Panc1 (cell line): ENCODE data around the gene C13orf46. TPM values are rescaled to one million over a fixed set of nuclear protein-coding genes. Genes with fewer than 3 reads are reported as not detected.

ENCODE experiments used
- ATAC-seq: fragments of 200-7000 bp; cut with Tn5 transposase; 2 replicates; pipeline ENCODE4 v1.9.1; 2020; ENCODE audit warnings: mild to moderate bottlenecking, moderate library complexity
- BruUV-seq: library from RNA; stranded (reverse); fragments of 400-500 nt; replicated peaks from 2 replicates; lab custom pipeline; 2021; lab: Mats Ljungman, UMichigan
- CTCF ChIA-PET: fragments of 300-600 bp; sonication (Branson Sonifier 250); formaldehyde crosslinking; loops from one replicate; lab custom pipeline; 2022; ENCODE audit warnings: antibody characterized with exemption; lab: Charles Lee
- POLR2A ChIA-PET: fragments of 300-600 bp; sonication (Branson Sonifier 250); formaldehyde crosslinking; loops from one replicate; lab custom pipeline; 2022; ENCODE audit warnings: antibody characterized with exemption; lab: Charles Lee
- DNase-seq: peaks from one replicate; pipeline ENCODE4 v3.0.0-alpha.2; 2010; ENCODE audit warnings: low read depth, low spot score
- H3K27ac ChIP-seq: 2 replicates; pipeline ENCODE4 v1.5.1; 2011; ENCODE audit warnings: mild to moderate bottlenecking, low read length, inconsistent platforms
- H3K27me3 ChIP-seq: fragments of 200-500 bp; sonication (Bioruptor generic); 2 replicates; pipeline ENCODE4 v1.6.0; 2014; ENCODE audit warnings: low read length, inconsistent platforms; ENCODE audit not compliant: control insufficient read depth, insufficient read depth
- H3K36me3 ChIP-seq: fragments of 200-500 bp; sonication (Bioruptor generic); 2 replicates; pipeline ENCODE4 v1.5.1; 2014; ENCODE audit warnings: inconsistent platforms, mild to moderate bottlenecking, low read length, moderate library complexity; ENCODE audit not compliant: control insufficient read depth, insufficient read depth
- H3K4me1 ChIP-seq: 2 replicates; pipeline ENCODE4 v1.5.1; 2011; ENCODE audit warnings: inconsistent platforms, mild to moderate bottlenecking, low read length, moderate library complexity; ENCODE audit not compliant: control insufficient read depth, insufficient read depth
- H3K4me3 ChIP-seq, 2 experiments: 2 replicates each; pipeline ENCODE4 v1.5.1; 2011 to 2012; ENCODE audit warnings: low read depth in 2 of 2, low read length in 2 of 2, mild to moderate bottlenecking in 2 of 2, inconsistent platforms in 1 of 2, moderate library complexity in 1 of 2
- H3K9me3 ChIP-seq: fragments of 200-500 bp; sonication (Bioruptor generic); 2 replicates; pipeline ENCODE4 v1.5.1; 2014; ENCODE audit warnings: low read depth, mild to moderate bottlenecking, inconsistent platforms, low read length, moderate library complexity; ENCODE audit not compliant: control insufficient read depth, insufficient read depth
- POLR2AphosphoS5 ChIP-seq: IDR thresholded peaks from 2 replicates; pipeline ENCODE4 v1.6.1; 2012; ENCODE audit warnings: mild to moderate bottlenecking, low read depth, low read length, moderate library complexity
- SIN3A ChIP-seq: IDR thresholded peaks from 2 replicates; pipeline ENCODE4 v1.6.1; 2012; ENCODE audit warnings: low read depth, mild to moderate bottlenecking, low read length, moderate library complexity, borderline replicate concordance; ENCODE audit not compliant: insufficient read depth
- TCF7L2 ChIP-seq: IDR thresholded peaks from 2 replicates; pipeline ENCODE4 v1.6.1; 2011; ENCODE audit warnings: mild to moderate bottlenecking, low read depth, low read length, inconsistent platforms
- in situ Hi-C: cut with HindIII; loops from 2 replicates; pipeline ENCODE4 v1.10.0; 2016; ENCODE audit warnings: low sequenced_read_pairs, low pct_unique_long_range_greater_than_20kb
- intact Hi-C: fragments of 100-400 bp; cut with micrococcal nuclease; formaldehyde crosslinking; loops from one replicate; pipeline ENCODE4 v1.10.0; 2022; ENCODE audit not compliant: unreplicated experiment
- total RNA-seq: library from RNA; stranded (reverse); gene quantifications from one replicate; pipeline ENCODE4 v1.2.1, GENCODE V29; 2021; ENCODE audit not compliant: unreplicated experiment
- TF ChIP-seq, protein P1 (sequence below): fragments of 450-650 bp; IDR thresholded peaks from 2 replicates; pipeline ENCODE4 v1.5.1; 2017; ENCODE audit warnings: mild to moderate bottlenecking
- TF ChIP-seq, protein P2 (sequence below), 2 experiments: IDR thresholded peaks; 2 replicates each; pipeline ENCODE4 v1.6.1; 2011 to 2012; ENCODE audit warnings: low read depth in 2 of 2, control low read depth in 1 of 2, low read length in 1 of 2, mild to moderate bottlenecking in 1 of 2, moderate library complexity in 1 of 2; ENCODE audit not compliant: insufficient read depth in 1 of 2

The C13orf46 gene
- total RNA-seq, 1 experiment from 2014 or later: 2.6 TPM

DNA sequence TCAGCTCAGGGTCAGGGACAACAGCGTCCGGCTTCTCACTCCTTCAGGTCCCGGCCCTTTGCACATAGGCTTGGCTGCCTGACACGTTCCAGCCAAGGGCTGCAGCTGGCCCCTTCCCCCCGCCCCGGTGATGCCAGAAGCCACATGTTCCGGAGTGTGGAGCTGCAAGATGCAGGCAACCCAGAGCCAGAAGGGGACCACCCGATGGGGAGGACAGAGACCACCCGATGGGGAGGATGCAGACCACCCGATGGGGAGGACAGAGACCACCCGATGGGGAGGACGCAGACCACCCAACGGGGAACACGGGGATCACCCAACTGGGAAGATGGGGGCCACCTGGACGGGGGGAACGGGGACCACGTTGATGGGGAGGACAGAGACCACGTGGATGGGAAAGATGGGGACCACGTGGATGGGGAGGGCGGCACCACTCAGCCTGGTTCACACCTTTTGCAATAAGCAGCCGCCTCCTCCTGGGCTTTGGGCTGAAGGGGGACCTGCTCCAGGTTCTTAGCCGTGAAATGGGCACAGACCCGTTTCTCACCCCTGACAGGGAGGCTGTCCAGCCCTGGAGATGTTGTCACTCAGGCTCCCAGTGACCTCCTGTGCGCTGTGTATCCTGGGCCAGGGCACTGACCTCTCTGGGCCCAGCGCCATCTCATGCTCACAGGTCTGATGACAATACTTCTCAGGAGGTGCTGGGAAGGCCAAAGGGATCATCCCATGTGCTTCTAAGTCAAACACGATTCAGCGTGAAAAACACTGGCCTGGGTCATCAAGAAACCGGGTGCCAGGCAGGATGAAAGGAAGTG, 34.5 kb downstream of the C13orf46 start:
- H3K9me3 ChIP-seq: no peaks in the 10 kb centered on the region
- in situ Hi-C loops (no loop called here), intact Hi-C loops (no loop called here)
- no peak overlapping the region for H3K4me3 ChIP-seq
- peak; percentile 23; the same call in 1 of the 2 replicates for ATAC-seq
- no peak overlapping the region for H3K27ac ChIP-seq
- ChIA-PET CTCF (interaction anchor here (0.7 kb wide), 1 partner anchor 195 kb away, joined by 7 read pairs; no protein-coding TSS in a partner anchor), POLR2A (no interaction called here)
- TF ChIP-seq, protein P1, sequence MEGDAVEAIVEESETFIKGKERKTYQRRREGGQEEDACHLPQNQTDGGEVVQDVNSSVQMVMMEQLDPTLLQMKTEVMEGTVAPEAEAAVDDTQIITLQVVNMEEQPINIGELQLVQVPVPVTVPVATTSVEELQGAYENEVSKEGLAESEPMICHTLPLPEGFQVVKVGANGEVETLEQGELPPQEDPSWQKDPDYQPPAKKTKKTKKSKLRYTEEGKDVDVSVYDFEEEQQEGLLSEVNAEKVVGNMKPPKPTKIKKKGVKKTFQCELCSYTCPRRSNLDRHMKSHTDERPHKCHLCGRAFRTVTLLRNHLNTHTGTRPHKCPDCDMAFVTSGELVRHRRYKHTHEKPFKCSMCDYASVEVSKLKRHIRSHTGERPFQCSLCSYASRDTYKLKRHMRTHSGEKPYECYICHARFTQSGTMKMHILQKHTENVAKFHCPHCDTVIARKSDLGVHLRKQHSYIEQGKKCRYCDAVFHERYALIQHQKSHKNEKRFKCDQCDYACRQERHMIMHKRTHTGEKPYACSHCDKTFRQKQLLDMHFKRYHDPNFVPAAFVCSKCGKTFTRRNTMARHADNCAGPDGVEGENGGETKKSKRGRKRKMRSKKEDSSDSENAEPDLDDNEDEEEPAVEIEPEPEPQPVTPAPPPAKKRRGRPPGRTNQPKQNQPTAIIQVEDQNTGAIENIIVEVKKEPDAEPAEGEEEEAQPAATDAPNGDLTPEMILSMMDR: no peak
- TF ChIP-seq POLR2AphosphoS5: no peak
- TF ChIP-seq SIN3A: no peak
- TF ChIP-seq, protein P2, sequence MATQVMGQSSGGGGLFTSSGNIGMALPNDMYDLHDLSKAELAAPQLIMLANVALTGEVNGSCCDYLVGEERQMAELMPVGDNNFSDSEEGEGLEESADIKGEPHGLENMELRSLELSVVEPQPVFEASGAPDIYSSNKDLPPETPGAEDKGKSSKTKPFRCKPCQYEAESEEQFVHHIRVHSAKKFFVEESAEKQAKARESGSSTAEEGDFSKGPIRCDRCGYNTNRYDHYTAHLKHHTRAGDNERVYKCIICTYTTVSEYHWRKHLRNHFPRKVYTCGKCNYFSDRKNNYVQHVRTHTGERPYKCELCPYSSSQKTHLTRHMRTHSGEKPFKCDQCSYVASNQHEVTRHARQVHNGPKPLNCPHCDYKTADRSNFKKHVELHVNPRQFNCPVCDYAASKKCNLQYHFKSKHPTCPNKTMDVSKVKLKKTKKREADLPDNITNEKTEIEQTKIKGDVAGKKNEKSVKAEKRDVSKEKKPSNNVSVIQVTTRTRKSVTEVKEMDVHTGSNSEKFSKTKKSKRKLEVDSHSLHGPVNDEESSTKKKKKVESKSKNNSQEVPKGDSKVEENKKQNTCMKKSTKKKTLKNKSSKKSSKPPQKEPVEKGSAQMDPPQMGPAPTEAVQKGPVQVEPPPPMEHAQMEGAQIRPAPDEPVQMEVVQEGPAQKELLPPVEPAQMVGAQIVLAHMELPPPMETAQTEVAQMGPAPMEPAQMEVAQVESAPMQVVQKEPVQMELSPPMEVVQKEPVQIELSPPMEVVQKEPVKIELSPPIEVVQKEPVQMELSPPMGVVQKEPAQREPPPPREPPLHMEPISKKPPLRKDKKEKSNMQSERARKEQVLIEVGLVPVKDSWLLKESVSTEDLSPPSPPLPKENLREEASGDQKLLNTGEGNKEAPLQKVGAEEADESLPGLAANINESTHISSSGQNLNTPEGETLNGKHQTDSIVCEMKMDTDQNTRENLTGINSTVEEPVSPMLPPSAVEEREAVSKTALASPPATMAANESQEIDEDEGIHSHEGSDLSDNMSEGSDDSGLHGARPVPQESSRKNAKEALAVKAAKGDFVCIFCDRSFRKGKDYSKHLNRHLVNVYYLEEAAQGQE (IDR thresholded peaks at IDR 0.05; ENCODE audit: insufficient read depth in 1 of 2, low read depth in 2 of 2, low read length in 1 of 2): no peak
- no peak for TF ChIP-seq TCF7L2
- no peaks in the 10 kb centered on the region for H3K36me3 ChIP-seq
- BruUV-seq: no TSS peak
- H3K27me3 ChIP-seq: no peaks in the 10 kb centered on the region
- no peaks in the 10 kb centered on the region for H3K4me1 ChIP-seq
- DNase-seq: no peak

DNA sequence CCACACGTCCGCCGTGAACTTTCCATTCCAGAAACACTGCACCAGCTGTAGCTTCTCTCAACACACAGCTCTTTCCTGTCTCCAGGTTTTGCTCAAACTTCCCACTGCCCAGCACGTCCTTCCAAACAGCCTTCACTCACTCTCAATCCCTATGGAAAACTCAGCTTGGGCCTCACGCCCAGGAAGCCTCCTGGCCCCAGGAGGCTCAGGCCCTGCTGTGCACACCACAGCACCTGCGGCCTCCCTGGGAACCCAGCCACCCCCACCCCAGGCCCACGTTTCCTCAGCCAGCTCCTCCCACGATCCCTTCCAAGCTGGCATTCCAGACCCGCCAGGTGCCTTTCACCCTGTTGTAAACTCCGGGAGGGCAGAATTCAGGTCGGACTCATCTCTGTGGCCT, 35.2 kb downstream of the C13orf46 start:
- ChIA-PET CTCF (interaction anchor here (0.7 kb wide), 1 partner anchor 196 kb away, joined by 7 read pairs; no protein-coding TSS in a partner anchor), POLR2A (no interaction called here)
- ATAC-seq (no peak), DNase-seq (no peak)
- TF ChIP-seq, protein P1: no peak
- TF ChIP-seq SIN3A (no peak), TCF7L2 (no peak), POLR2AphosphoS5 (no peak)
- TF ChIP-seq, protein P2 (IDR thresholded peaks at IDR 0.05; ENCODE audit: insufficient read depth in 1 of 2, low read depth in 2 of 2, low read length in 1 of 2): no peak
- Histone ChIP-seq H3K9me3 (no peaks in the 10 kb centered on the region), H3K4me1 (no peaks in the 10 kb centered on the region), H3K36me3 (no peaks in the 10 kb centered on the region), H3K4me3 (no peak overlapping the region), H3K27me3 (no peaks in the 10 kb centered on the region), H3K27ac (no peak overlapping the region)
- intact Hi-C loops (no loop called here), in situ Hi-C loops (no loop called here)
- BruUV-seq: no TSS peak
